SK-N-MC (cell line): ENCODE data around the gene MDN1.

Experiments used
- DNase-seq: peaks from one replicate; pipeline ENCODE4 v3.0.0-alpha.2; 2011; ENCODE audit warnings: low read depth, low spot score
- H3K27ac ChIP-seq: fragments of 200-600 bp; sonication (generic); 2 replicates; pipeline ENCODE4 v1.5.1; 2016; ENCODE audit warnings: mixed run types
- H3K36me3 ChIP-seq: fragments of 200-600 bp; sonication (generic); 2 replicates; pipeline ENCODE4 v1.6.1; 2017; ENCODE audit warnings: antibody characterized with exemption, low read length, mixed read lengths; ENCODE audit not compliant: insufficient read depth
- H3K4me3 ChIP-seq: fragments of 200-600 bp; sonication (generic); 2 replicates; pipeline ENCODE4 v1.5.1; 2016
- H3K9ac ChIP-seq: fragments of 200-600 bp; sonication (generic); 2 replicates; pipeline ENCODE4 v1.8.0; 2017; ENCODE audit warnings: mixed run types, mixed read lengths; ENCODE audit not compliant: insufficient read length
- H3K9me3 ChIP-seq: fragments of 200-600 bp; sonication (generic); 2 replicates; pipeline ENCODE4 v1.6.1; 2017; ENCODE audit warnings: low read depth, mild to moderate bottlenecking, antibody characterized with exemption, low read length, moderate library complexity, mixed read lengths
- EZH2 ChIP-seq: fragments of 200-600 bp; sonication (generic); IDR thresholded peaks from one replicate; pipeline ENCODE4 v1.6.1; 2017; ENCODE audit warnings: antibody characterized with exemption
- FOXP2 ChIP-seq: optimal IDR thresholded peaks from 2 replicates; pipeline ENCODE3; 2011; ENCODE audit warnings: mild to moderate bottlenecking, moderate library complexity; ENCODE audit not compliant: insufficient read depth; ENCODE audit errors: extremely low read length, control extremely low read depth
- POLR2AphosphoS5 ChIP-seq: IDR thresholded peaks from 2 replicates; pipeline ENCODE4 v1.6.1; 2012; ENCODE audit warnings: mild to moderate bottlenecking, low read depth, low read length, borderline replicate concordance

The MDN1 gene

GRCh38 chr6:89782222-89782621 is 37.4 kb downstream of the MDN1 start:
- no peaks in the 10 kb centered on the region for H3K9me3 ChIP-seq
- no peak for DNase-seq
- TF ChIP-seq POLR2AphosphoS5 (no peak), EZH2 (no peak), FOXP2 (no peak)
- H3K27ac ChIP-seq = no peak overlapping the region
- H3K4me3 ChIP-seq = no peak overlapping the region
- peaks cover 68% of the 10 kb centered on the region for H3K36me3 ChIP-seq
- H3K9ac ChIP-seq = no peak overlapping the region

DNA sequence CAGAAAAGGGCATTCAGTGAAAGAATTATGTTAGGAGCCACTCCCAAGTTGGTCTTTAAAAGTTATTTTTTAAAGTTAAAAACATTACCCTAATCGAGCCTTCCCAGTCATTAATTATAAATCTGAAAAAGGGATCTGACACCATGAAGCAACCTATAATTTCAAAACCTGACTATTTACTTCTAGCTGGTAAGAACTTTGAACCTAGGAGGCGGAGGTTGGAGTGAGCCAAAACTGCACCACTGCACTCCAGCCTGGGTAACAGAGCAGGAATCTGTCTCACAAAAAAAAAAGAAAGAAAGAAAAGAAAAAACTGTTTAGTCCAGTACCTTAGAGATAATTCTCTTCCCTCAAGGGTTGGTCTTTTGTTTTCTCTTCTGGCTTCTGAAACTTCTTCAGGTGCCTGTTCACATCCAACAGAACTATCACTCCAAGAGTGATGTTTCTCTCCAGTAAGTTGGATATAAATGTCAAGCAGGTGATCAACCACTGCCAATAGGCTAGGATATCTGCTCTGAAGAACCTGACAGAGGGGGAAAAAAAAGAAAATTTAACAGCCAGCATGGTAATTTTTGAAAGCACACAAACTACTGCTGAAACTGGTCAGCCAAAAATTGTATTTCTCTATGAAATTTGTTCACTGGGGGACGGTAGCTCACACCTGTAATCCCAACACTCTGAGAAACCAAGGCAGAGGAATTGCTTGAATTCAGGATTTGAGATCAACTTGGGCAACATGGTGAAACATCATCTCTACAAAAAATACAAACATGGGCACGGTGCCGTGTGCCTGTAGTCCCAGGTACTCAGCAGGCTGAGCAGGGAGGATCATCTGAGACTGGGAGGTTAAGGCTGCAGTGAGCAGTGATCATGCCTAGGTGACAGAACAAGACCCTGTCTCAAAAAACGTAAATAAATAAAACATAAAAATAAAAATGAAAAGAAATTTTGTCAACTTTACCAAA is 38.2 kb downstream of the MDN1 start:
- Histone ChIP-seq H3K4me3 (no peak overlapping the region), H3K9ac (no peak overlapping the region), H3K27ac (no peak overlapping the region), H3K36me3 (peaks cover 70% of the 10 kb centered on the region), H3K9me3 (no peaks in the 10 kb centered on the region)
- TF ChIP-seq EZH2 (no peak), POLR2AphosphoS5 (no peak), FOXP2 (no peak)
- DNase-seq = no peak

- H3K9me3 ChIP-seq = no peaks in the 10 kb centered on the region
- no peak for DNase-seq
- peaks cover 70% of the 10 kb centered on the region for H3K36me3 ChIP-seq
- no peak overlapping the region for H3K27ac ChIP-seq
- H3K9ac ChIP-seq = no peak overlapping the region
- TF ChIP-seq POLR2AphosphoS5 = no peak
- TF ChIP-seq EZH2 = no peak
- TF ChIP-seq FOXP2 = no peak
- H3K4me3 ChIP-seq = no peak overlapping the region
Measured at GRCh38 chr6:89777455-89777854, 42.1 kb downstream of the MDN1 start.

DNA sequence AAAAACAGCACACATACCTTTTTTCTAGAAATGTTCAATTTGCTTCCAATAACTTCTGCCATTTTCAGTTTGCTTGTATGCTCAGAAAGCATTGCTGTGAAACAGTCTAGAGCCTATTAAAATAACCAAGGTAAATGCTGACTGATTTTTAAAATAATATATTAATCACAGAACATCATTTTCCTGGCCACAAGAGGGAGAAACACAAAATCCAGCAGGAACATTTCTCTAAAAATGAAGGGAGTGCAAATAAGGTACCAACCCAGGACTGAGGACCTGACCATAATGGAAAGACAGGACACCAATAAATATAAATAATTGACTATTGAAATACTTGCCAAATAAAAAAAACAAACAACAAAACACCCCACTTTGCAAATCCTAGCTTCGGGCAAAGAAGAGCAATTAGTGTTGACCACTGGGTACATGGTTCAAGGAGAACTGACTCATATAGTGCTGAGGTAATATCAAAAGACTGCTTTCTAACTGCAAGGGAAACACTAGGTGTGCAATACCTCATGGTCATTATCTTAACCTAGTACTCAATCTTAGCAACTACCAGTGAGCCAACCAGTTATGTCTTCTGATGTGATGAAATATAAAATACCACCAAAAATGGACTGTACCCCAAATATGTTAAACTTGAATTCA is 42.9 kb downstream of the MDN1 start:
- Histone ChIP-seq H3K36me3 (peaks cover 77% of the 10 kb centered on the region), H3K9ac (no peak overlapping the region), H3K9me3 (no peaks in the 10 kb centered on the region), H3K27ac (no peak overlapping the region), H3K4me3 (no peak overlapping the region)
- TF ChIP-seq POLR2AphosphoS5 = no peak
- no peak for TF ChIP-seq FOXP2
- no peak for TF ChIP-seq EZH2
- DNase-seq = no peak

DNA sequence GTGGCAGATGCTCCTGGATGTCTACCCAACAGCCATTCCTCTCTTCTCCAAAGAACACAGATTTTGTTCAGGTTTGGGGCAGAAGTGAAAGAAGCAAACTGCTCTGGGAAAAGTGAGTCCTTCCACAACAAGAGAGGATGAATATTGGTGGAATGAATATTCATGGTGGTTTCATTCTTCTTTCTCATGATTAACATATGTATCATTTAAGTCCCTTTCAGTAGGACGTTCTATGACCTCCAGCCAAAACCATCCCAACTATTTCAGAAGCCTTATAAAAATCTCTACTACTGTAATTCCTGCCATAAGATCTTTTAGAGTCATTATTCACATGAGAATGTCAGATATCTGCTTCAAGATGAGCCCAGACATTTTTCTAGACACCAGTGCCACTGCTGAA is 44.4 kb downstream of the MDN1 start:
- no peak for DNase-seq
- H3K9me3 ChIP-seq = no peaks in the 10 kb centered on the region
- H3K4me3 ChIP-seq = no peak overlapping the region
- H3K27ac ChIP-seq = no peak overlapping the region
- TF ChIP-seq POLR2AphosphoS5 (no peak), EZH2 (no peak), FOXP2 (no peak)
- no peak overlapping the region for H3K9ac ChIP-seq
- peaks cover 78% of the 10 kb centered on the region for H3K36me3 ChIP-seq

DNA sequence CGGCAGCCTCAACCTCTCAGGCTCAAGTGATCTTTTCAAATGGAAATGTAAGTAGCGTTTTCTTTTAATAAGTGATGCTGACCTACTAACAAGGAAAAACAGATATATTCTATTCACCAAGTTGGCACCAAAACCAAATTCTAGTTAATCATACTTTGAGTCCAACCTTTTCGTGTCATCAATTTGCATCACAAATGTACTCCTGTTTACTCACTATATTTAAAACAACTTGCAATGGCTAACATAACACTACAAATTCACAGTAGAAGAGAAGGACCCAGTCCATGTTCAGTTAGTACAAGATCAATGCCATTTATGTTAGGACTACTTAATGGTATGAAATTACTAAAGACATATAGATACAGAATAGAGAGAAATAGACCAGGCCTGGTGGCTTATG is 50.0 kb downstream of the MDN1 start:
- no peak for DNase-seq
- Histone ChIP-seq H3K36me3 (peaks cover 75% of the 10 kb centered on the region), H3K4me3 (no peak overlapping the region), H3K9ac (no peak overlapping the region), H3K27ac (no peak overlapping the region), H3K9me3 (no peaks in the 10 kb centered on the region)
- TF ChIP-seq FOXP2 = no peak
- TF ChIP-seq POLR2AphosphoS5 = no peak
- TF ChIP-seq EZH2 = no peak

DNA sequence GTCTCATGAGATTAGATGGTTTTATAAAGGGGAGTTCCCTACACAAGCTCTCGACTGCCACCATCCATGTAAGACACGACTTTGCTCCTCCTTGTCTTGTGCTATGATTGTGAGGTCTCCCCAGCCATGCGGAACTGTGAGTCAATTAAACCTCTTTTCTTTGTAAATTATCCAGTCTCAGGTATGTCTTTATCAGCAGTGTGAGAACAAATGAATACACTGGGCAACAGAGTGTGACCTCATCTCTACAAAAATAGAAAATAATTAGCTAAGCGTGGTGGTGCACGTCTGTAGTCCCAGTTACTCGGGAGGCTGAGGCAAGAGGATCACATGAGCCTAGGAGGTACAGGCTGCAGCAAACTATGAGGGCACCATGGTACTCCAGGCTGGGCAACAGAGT is 51.3 kb downstream of the MDN1 start:
- TF ChIP-seq FOXP2 = no peak
- TF ChIP-seq EZH2 = no peak
- no peak for TF ChIP-seq POLR2AphosphoS5
- Histone ChIP-seq H3K9ac (no peak overlapping the region), H3K4me3 (no peak overlapping the region), H3K27ac (no peak overlapping the region), H3K9me3 (no peaks in the 10 kb centered on the region), H3K36me3 (peaks cover 76% of the 10 kb centered on the region)
- DNase-seq = no peak

- no peak overlapping the region for H3K27ac ChIP-seq
Measured at GRCh38 chr6:89763550-89763949, 56.0 kb downstream of the MDN1 start.

DNA sequence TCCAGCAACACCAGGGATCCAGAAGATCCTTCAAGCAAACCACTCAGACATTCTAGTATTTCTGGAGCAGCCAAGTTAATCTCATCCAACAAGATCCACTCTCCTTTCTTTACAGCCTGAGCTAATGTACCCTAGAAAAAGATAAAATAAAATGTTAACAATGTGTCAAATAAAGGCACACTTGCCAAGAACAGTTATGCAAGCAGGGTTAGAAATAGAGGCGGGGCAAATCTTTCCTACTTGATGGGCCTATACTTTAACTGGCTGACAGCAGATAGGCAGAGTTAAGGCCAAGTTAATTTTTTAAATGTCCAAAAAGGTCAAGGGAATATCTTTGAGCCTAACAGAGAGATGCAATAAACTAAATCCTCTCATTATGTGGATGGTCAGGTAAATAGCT is 60.8 kb downstream of the MDN1 start:
- no peak overlapping the region for H3K4me3 ChIP-seq
- TF ChIP-seq POLR2AphosphoS5 = no peak
- TF ChIP-seq EZH2 = no peak
- TF ChIP-seq FOXP2 = no peak
- no peak overlapping the region for H3K9ac ChIP-seq
- no peak for DNase-seq
- no peaks in the 10 kb centered on the region for H3K9me3 ChIP-seq
- H3K36me3 ChIP-seq = peaks cover 70% of the 10 kb centered on the region
- no peak overlapping the region for H3K27ac ChIP-seq

More at GRCh38 chr6:89763550-89763949, 56.0 kb downstream of the MDN1 start:
- TF ChIP-seq POLR2AphosphoS5 (no peak), EZH2 (no peak), FOXP2 (no peak)
- DNase-seq = no peak
- peaks cover 51% of the 10 kb centered on the region for H3K36me3 ChIP-seq
- H3K4me3 ChIP-seq = no peak overlapping the region
- no peaks in the 10 kb centered on the region for H3K9me3 ChIP-seq
- no peak overlapping the region for H3K9ac ChIP-seq
